Sciatic nerve (tissue), 2 donors: ENCODE results near the gene GSK3A. TPM values are rescaled to one million over a fixed set of nuclear protein-coding genes. Genes with fewer than 3 reads are reported as not detected.

Experiments
- ATAC-seq: fragments of 200-7000 bp; cut with Tn5 transposase; one replicate; pipeline ENCODE4 v1.9.1; 2020; ENCODE audit warnings: mild to moderate bottlenecking, moderate library complexity
- DNase-seq: peaks from one replicate; pipeline ENCODE4 v3.0.0-alpha.2; 2020; ENCODE audit warnings: low spot score
- intact Hi-C: fragments of 100-400 bp; cut with DNase I; formaldehyde crosslinking; loops from one replicate; pipeline ENCODE4 v1.14.2; 2022
- total RNA-seq: library from RNA; stranded (reverse); fragmentation: NEBNext Ultra II Directional; extraction: Animal tissue kit (Norgen Biotek cat#: 25700); gene quantifications from one replicate; pipeline ENCODE4 v1.2.1, GENCODE V29; 2021
- donor health status: DM: no; HTN: no; CAD: no.
- donor health status: DM: no; HTN: no; CAD: no.

GSK3A gene
- total RNA-seq, 1 donor from 2014 or later = 29.2 TPM

GRCh38 chr19:42239544-42240220, 2.7 kb downstream of the GSK3A start:
- no peak for ATAC-seq
- intact Hi-C loops = loop anchor here (10.0 kb wide), 1 partner anchor 55 kb away; no protein-coding TSS in a partner anchor
- no peak for DNase-seq

DNA sequence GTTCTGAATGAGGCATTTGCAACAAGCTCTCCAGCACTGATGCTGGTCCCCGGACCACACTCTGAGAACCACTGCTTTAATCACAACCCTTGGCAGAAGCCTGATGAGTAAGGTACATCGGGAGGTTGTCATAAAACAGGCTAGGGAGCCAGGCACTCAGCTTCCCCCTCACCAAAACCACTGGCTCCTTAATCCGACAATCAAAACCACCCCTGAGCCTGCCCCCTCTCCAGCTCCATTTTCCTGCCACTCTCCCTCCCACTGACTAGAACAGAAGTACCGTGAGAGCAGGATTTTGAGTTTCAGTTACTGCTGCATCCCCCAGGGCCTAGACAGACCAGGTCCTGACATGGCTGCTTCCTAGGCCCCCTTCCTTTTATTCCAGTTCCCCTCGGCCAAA, 7.2 kb downstream of the GSK3A start:
- no peak for ATAC-seq
- intact Hi-C loops = no loop called here
- no peak for DNase-seq

- DNase-seq = no peak
- no peak for ATAC-seq
- intact Hi-C loops = no loop called here
Measured at GRCh38 chr19:42234364-42234763, 8.0 kb downstream of the GSK3A start.

DNA sequence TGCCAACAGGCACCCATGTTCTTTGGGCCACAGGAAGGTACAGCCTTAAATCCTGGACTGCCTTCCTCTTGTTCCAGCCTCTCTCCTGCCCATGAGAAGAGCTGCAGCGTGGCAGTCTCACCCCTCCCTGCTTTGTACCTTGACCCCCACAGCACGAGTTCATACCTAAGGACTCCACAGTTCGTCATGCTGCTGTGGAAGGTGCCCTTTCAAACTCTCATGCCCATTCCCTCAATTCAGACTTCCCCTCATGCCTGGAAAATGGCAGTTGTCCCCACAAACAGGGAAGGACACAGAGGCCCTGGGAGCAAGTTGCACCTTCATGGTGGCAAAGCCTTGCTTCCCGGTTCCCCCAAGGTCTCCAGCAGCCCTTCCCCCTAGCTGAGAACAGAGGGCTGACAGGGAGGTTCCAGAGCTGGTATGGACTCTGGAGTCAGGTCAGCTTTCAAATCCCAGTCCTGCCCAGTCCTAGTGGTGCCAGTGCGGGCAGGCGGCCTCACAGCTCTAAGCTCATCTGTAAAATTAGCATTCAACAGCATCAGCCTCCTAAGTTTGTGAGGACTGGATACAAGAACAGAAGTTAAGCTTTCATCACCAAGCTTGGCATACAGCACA, 8.6 kb downstream of the GSK3A start:
- intact Hi-C loops = no loop called here
- ATAC-seq = no peak

GRCh38 chr19:42233106-42233505, 9.3 kb downstream of the GSK3A start:
- peak; percentile 16 for ATAC-seq
- intact Hi-C loops = no loop called here
- DNase-seq = no peak

More for the DNA sequence above, 8.6 kb downstream of the GSK3A start:
- DNase-seq = no peak

DNA sequence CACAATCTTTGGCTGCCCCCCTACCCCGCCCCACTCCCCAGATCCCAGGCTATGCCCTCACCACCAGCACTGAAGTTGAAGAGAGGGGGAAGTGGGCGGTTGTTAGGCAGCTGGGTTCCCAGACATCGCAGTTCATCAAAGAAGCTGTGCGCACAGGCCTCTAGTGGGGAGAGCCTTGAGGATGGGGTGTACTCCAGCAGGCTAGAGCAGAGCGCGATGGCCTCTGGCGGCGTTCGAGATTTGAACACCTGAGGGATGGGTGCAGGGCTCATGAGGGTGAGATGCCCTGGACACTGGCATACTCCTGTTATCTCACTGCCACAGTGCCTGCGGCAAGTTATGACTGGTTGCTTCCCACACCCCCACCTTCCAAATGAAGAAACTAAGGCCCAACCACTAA, 10.0 kb downstream of the GSK3A start:
- intact Hi-C loops = no loop called here
- DNase-seq = no peak
- ATAC-seq = no peak

GRCh38 chr19:42230571-42230970, 11.8 kb downstream of the GSK3A start:
- no peak for ATAC-seq
- DNase-seq = no peak
- intact Hi-C loops = no loop called here

DNA sequence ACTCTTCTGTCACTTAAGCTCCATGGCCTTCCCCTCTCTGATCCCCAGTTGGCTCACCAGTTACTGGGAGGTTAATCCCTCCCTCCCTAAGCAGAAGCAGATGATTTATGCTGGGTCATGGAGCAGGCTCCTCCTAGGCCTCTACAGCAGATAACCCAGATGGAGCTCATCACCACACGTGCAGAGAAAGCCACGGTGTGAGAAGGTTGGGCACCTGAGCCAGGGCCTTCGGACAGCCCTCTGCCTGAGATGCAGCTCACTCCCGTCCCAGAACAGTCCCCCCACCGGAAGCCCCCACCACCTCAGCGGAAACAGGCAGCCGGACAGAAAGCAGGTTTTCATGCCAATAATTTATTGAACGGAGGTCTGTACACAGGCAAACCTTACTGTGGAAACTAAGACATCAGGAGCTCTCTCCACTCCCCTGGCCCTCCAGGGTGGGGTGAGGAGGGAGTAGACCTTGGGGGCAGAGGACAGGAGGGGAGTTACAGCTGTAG, 12.5 kb downstream of the GSK3A start:
- DNase-seq = no peak
- intact Hi-C loops = no loop called here
- ATAC-seq = peak; percentile 54

DNA sequence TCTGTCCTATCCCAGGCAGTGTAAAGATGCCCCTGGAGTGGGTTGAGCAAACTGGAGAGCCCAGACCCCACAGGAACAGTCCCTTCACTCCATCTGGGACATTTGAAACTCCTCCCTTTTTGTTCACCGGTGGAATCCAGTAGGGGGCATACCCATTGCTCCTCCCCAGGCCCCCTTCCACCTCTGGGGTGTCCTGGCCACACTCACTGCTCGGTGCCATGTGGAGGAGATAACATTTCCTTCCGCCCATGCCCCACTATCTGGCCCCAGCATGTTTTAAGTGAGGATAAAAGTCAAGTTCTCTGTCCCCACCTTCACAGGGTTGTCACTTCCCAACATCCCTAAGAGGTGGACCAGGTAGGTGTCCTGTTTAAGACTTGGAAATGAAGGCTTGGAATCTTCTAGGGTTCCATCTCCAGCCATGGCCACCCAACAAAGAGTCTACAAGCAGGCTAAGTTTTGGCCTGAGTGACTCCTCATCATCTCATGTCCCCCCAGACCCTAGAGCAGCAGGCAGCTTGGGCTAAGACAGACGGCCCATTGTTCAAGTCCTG, 13.0 kb downstream of the GSK3A start:
- ATAC-seq (no peak), DNase-seq (no peak)
- intact Hi-C loops = no loop called here

DNA sequence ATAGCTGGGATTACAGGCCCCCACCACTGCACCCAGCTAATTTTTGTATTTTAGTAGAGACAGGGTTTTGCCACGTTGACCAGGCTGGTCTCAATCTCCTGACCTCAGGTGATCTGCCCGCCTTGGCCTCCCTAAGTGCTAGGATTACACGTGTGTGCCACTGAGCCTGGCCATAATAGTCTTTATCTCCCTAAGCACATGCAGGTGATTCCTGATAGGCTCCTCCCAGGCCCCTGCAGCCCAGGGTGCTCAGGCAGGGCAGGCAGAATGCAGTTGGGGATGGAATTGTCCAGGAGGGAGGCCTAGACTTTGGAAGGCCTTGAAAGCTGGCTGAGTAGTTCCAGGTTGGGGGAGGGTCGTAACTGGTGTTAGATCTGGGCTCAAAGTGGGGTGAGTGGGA, 13.8 kb downstream of the GSK3A start:
- intact Hi-C loops = no loop called here
- ATAC-seq (no peak), DNase-seq (no peak)

DNA sequence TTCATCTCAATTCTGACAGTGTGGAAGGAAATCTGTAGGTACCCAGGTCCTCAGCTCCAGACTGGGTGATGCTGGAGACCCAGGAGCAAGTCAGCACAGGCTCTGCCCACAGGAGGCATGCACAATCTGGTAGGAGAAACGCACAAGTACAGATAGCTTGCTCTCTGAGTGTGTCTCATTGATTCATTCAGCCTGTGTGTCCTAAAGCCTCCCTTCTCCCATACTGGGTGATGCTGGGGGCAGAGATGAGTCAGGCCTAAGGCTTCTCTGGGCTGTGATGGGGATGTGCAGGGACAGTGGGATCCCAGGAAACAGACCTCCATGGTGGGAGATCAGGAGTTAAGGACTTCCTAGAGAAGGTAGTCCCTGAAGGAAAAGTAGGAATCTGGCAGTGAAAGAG, 15.5 kb downstream of the GSK3A start:
- no peak for ATAC-seq
- intact Hi-C loops = no loop called here
- DNase-seq = no peak

- intact Hi-C loops = no loop called here
- ATAC-seq = no peak
Measured at GRCh38 chr19:42225718-42226292, 16.6 kb downstream of the GSK3A start.

DNA sequence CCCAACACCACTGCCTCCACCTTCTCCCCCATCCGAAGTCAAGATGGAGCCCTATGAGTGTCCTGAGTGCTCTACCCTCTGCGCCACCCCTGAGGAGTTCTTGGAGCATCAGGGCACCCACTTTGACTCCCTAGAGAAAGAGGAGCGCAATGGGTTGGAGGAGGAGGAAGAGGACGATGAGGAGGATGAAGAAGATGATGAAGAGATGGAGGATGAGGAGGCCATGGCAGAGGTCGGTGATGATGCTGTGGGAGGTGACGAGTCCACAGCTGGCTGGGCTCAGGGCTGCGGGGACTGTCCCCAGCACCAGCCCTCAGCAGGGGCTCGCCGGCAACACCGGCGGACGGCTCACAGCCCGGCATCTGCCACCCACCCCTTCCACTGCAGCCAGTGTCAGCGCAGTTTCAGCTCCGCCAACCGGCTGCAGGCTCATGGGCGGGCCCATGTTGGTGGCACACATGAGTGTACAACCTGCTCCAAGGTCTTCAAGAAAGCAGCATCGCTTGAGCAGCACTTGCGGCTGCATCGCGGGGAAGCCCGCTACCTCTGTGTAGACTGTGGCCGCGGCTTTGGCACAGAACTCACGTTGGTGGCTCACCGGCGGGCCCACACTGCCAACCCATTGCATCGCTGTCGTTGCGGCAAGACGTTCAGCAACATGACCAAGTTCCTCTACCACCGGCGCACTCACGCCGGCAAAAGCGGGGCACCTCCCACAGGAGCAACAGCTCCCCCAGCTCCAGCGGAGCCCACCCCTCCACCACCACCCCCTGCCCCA, 17.3 kb downstream of the GSK3A start:
- intact Hi-C loops = no loop called here
- DNase-seq (no peak), ATAC-seq (no peak)

More at GRCh38 chr19:42225718-42226292, 16.6 kb downstream of the GSK3A start:
- DNase-seq = no peak

- ATAC-seq (no peak), DNase-seq (no peak)
- intact Hi-C loops = no loop called here
Measured at GRCh38 chr19:42220751-42221097, 21.7 kb downstream of the GSK3A start.

- intact Hi-C loops = no loop called here
- ATAC-seq (peak; percentile 96), DNase-seq (peak; percentile 98)
Measured at GRCh38 chr19:42219812-42220750, 22.3 kb downstream of the GSK3A start, which contains the start of gene ZNF526. ZNF526 (plus strand) TSS chr19:42220312; CDS start chr19:42224404, 4,092 bp downstream.

GRCh38 chr19:42217520-42218437, 24.6 kb downstream of the GSK3A start, which contains the start of gene DEDD2:
DEDD2 (minus strand) TSS chr19:42217677; CDS start chr19:42217007, 670 bp downstream.
- peak; percentile 99 for DNase-seq
- intact Hi-C loops = no loop called here
- ATAC-seq = peak; percentile 91
